Hepatocyte (in vitro differentiated cells): ENCODE measurements around the gene PSD. TPM values are rescaled to one million over a fixed set of nuclear protein-coding genes. Genes with fewer than 3 reads are reported as not detected.
"Not testable (repeated sequence)": the region's sequence is repeated elsewhere in the genome, so short reads cannot be mapped to it uniquely, and the experiment has no call there.

Experiments used
- DNase-seq: peaks from one replicate; pipeline ENCODE4 v3.0.0-alpha.2; 2016; ENCODE audit warnings: low spot score
- H2AFZ ChIP-seq: fragments of 200-600 bp; sonication (generic); 2 replicates; pipeline ENCODE4 v1.6.0; 2016; ENCODE audit warnings: antibody characterized with exemption, mild to moderate bottlenecking
- H3K27ac ChIP-seq: fragments of 200-600 bp; sonication (generic); 2 replicates; pipeline ENCODE4 v1.5.1; 2016; ENCODE audit warnings: mild to moderate bottlenecking
- H3K27me3 ChIP-seq: fragments of 200-600 bp; sonication (generic); 2 replicates; pipeline ENCODE4 v1.6.1; 2016
- H3K36me3 ChIP-seq: fragments of 200-600 bp; sonication (generic); replicated peaks from 2 replicates; pipeline ENCODE4 v1.5.1; 2016; ENCODE audit warnings: low read depth; ENCODE audit not compliant: insufficient read depth
- H3K4me1 ChIP-seq: fragments of 200-600 bp; sonication (generic); 2 replicates; pipeline ENCODE4 v1.5.1; 2016; ENCODE audit warnings: mild to moderate bottlenecking, moderate library complexity; ENCODE audit not compliant: insufficient read depth
- H3K4me2 ChIP-seq: fragments of 200-600 bp; sonication (generic); 2 replicates; pipeline ENCODE4 v1.6.0; 2016
- H3K4me3 ChIP-seq: fragments of 200-600 bp; sonication (generic); 2 replicates; pipeline ENCODE4 v1.5.1; 2016; ENCODE audit warnings: mild to moderate bottlenecking
- H3K79me2 ChIP-seq: fragments of 200-600 bp; sonication (generic); 2 replicates; pipeline ENCODE4 v1.6.0; 2017; ENCODE audit warnings: mild to moderate bottlenecking
- H3K9me2 ChIP-seq: fragments of 200-600 bp; sonication (generic); replicated peaks from 2 replicates; pipeline ENCODE4 v1.6.0; 2017; ENCODE audit warnings: mild to moderate bottlenecking; ENCODE audit not compliant: insufficient read depth
- H3K9me3 ChIP-seq: fragments of 200-600 bp; sonication (generic); 2 replicates; pipeline ENCODE4 v1.5.1; 2016; ENCODE audit warnings: low read depth, mild to moderate bottlenecking
- H4K20me1 ChIP-seq: fragments of 200-600 bp; sonication (generic); 2 replicates; pipeline ENCODE4 v1.6.0; 2016; ENCODE audit warnings: mild to moderate bottlenecking; ENCODE audit not compliant: insufficient read depth, poor library complexity, severe bottlenecking
- EZH2 ChIP-seq: fragments of 200-600 bp; sonication (generic); IDR thresholded peaks from 2 replicates; pipeline ENCODE4 v1.6.1; 2016; ENCODE audit warnings: antibody characterized with exemption, mild to moderate bottlenecking, borderline replicate concordance
- EZH2phosphoT487 ChIP-seq: fragments of 200-600 bp; sonication (generic); IDR thresholded peaks from one replicate; pipeline ENCODE4 v1.6.1; 2018; ENCODE audit warnings: antibody characterized with exemption, mild to moderate bottlenecking, low read depth, moderate library complexity; ENCODE audit not compliant: unreplicated experiment, severe bottlenecking
- WGBS: methylation state at CpG from one replicate; pipeline ENCODE4 v1.1.6; 2016; ENCODE audit warnings: low lambda C conversion rate; ENCODE audit errors: missing lambda C conversion rate; 5-methylcytosine and 5-hydroxymethylcytosine counted together
- polyA plus RNA-seq: library from polyadenylated mRNA; unstranded; fragments of >200 nt; fragmentation: Nextera tagmentation; extraction: Ambion mirVana; gene quantifications from 2 replicates; pipeline ENCODE4 v1.2.1, GENCODE V29; 2016
- total RNA-seq: library from RNA; depleted of rRNA; stranded (reverse); fragments of >200 nt; gene quantifications from 2 replicates; pipeline ENCODE4 v1.2.3, GENCODE V29; 2014
- TF ChIP-seq, protein P1 (sequence below): fragments of 200-600 bp; sonication (generic); IDR thresholded peaks from 2 replicates; pipeline ENCODE4 v1.5.1; 2016; ENCODE audit warnings: antibody characterized with exemption, mild to moderate bottlenecking; ENCODE audit not compliant: poor library complexity

PSD gene
- total and polyA plus RNA-seq, 2 experiments from 2014 or later = 13.1 to 20.1 TPM

DNA sequence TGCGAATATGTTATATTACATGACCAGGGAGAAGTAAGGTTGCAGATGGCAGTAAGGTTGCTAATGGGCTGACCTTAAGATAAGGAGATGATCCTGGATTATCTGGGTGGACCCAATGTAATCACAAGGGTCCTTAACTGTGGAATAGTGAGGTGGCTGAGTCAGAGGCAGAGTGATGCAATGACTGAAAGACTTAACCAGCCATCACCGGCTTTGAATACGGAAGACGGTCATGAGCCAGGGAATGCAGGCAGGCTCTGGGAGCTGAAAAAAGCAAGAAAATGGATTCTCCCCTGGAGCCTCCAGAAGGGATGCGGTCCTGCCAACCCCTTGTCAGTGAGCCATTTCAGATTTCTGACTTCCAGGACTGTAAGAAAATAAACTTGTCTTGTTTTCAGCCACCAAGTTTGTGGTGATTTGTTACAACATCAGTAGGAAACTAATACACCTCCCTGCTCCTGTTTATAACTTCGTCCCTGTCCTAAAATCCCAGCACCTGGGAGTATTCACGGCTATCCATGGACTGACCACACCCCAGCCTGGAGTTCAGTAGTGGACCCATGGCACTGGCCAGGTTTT, 37.4 kb upstream of the PSD start:
- peak; percentile 86 for DNase-seq
- Histone ChIP-seq H3K9me2 (no peaks in the 10 kb centered on the region), H3K27me3 (no peaks in the 10 kb centered on the region), H4K20me1 (no peaks in the 10 kb centered on the region), H3K36me3 (no peaks in the 10 kb centered on the region), H2AFZ (no peak overlapping the region), H3K4me3 (no peak overlapping the region), H3K4me2 (peak overlapping the region; percentile 29), H3K9me3 (no peaks in the 10 kb centered on the region), H3K4me1 (peaks cover 39% of the 10 kb centered on the region), H3K79me2 (peaks cover 16% of the 10 kb centered on the region), H3K27ac (peak overlapping the region; percentile 96)
- 39% methylated on average over 7 of the region's 7 CpGs for WGBS
- no peak for TF ChIP-seq EZH2phosphoT487
- TF ChIP-seq EZH2 = no peak
- TF ChIP-seq, protein P1, sequence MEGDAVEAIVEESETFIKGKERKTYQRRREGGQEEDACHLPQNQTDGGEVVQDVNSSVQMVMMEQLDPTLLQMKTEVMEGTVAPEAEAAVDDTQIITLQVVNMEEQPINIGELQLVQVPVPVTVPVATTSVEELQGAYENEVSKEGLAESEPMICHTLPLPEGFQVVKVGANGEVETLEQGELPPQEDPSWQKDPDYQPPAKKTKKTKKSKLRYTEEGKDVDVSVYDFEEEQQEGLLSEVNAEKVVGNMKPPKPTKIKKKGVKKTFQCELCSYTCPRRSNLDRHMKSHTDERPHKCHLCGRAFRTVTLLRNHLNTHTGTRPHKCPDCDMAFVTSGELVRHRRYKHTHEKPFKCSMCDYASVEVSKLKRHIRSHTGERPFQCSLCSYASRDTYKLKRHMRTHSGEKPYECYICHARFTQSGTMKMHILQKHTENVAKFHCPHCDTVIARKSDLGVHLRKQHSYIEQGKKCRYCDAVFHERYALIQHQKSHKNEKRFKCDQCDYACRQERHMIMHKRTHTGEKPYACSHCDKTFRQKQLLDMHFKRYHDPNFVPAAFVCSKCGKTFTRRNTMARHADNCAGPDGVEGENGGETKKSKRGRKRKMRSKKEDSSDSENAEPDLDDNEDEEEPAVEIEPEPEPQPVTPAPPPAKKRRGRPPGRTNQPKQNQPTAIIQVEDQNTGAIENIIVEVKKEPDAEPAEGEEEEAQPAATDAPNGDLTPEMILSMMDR = no peak

DNA sequence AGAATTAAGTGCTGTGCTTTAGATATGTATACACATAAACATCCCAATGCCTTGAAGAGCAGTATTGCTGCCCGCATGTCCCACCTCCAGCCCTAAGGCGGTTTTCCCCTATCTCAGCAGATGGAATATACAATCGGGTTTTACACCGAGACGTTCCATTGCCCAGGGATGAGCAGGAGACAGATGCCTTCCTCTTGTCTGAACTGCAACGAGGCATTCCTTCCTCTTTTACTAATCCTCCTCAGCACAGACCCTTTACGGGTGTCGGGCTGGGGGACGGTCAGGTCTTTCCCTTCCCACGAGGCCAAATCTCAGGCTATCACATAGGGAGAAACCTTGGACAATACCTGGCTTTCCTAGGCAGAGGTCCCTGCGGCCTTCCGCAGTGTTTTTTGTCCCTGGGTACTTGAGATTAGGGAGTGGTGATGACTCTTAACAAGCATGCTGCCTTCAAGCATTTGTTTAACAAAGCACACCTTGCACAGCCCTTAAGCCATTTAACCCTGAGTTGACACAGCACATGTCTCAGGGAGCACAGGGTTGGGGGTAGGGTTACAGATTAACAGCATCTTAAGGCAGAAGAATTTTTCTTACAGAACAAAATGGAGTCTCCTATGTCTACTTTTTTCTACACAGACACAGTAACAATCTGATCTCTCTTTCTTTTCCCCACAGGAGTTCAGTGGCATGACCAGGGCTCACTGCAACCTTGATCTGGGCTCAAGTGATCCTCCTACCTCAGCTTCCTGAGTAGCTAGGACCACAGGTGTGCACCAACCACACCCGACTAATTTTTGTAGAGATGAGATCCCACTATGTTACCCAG, 36.3 kb upstream of the PSD start:
- H3K4me1 ChIP-seq = peaks cover 39% of the 10 kb centered on the region
- not testable (repeated sequence) for H3K9me3 ChIP-seq, H2AFZ ChIP-seq, DNase-seq, H3K9me2 ChIP-seq, H3K4me2 ChIP-seq, H3K36me3 ChIP-seq, H3K27me3 ChIP-seq, H4K20me1 ChIP-seq, H3K4me3 ChIP-seq
- H3K27ac ChIP-seq = peak overlapping the region; percentile 96
- 34% methylated on average over 13 of the region's 13 CpGs for WGBS
- H3K79me2 ChIP-seq = peaks cover 16% of the 10 kb centered on the region

DNA sequence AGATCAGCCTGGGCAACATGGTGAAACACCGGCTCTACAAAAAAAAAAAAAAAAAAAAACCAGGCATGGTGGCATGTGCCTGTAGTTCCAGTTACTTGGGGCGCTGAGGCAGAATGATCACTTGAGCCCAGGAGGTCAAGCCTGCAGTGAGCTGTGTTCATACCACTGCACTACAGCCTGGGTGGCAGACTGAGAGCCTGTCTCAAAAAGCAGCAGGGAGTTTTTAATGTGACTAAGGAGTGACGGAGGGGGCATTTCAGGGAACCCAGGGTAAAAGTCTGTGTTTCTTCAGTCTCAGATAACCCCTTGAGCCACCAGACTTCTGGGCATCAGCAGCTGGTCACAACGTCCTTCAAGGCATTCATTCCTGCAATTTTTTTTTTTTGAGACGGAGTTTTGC, 34.9 kb upstream of the PSD start:
- no peaks in the 10 kb centered on the region for H3K9me2 ChIP-seq
- no peaks in the 10 kb centered on the region for H3K36me3 ChIP-seq
- WGBS = 60% methylated on average over 5 of the region's 5 CpGs
- H3K9me3 ChIP-seq = no peaks in the 10 kb centered on the region
- H2AFZ ChIP-seq = no peak overlapping the region
- peaks cover 19% of the 10 kb centered on the region for H3K79me2 ChIP-seq
- no peak for DNase-seq
- no peak overlapping the region for H3K4me3 ChIP-seq
- H3K27ac ChIP-seq = peak overlapping the region; percentile 96
- H3K27me3 ChIP-seq = no peaks in the 10 kb centered on the region
- H3K4me1 ChIP-seq = peaks cover 38% of the 10 kb centered on the region
- H4K20me1 ChIP-seq = no peaks in the 10 kb centered on the region
- no peak overlapping the region for H3K4me2 ChIP-seq
- TF ChIP-seq EZH2phosphoT487 = no peak
- no peak for TF ChIP-seq EZH2
- TF ChIP-seq, protein P1 = no peak

DNA sequence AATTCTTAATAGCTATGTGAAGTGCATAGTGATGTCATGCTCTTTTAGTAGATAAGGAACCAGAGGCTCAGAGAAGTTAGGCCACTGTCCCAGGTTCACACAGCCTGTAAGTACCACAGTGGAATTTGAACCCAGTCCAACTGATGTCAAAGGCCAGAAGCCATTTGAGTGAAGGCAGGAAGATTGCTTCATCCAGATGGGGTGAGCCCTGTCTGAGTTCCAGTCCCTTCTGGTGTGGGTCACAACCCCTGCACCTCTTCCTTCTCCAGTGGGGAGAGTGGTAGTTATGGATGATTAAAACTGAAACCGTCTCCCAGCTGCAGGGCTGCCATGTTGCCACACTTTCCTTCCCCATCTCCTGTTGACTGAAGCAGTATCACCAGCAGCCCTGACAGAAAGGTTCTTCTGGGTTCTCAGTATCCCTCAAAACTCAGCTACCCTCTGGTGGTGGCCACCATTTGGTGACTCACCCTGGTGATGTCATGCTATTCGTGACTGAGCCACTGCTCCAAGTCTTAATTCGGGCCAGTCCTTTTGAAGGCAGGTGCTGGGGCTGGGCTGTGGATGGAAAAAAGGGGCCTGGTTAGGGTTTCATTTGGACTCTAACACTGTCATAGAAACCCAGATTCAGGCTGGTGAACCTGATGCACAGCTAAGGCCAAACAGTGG, 34.2 kb upstream of the PSD start:
- no peak for TF ChIP-seq EZH2phosphoT487
- TF ChIP-seq, protein P1 = no peak
- no peak for TF ChIP-seq EZH2
- no peak overlapping the region for H3K4me3 ChIP-seq
- peak; percentile 48 for DNase-seq
- no peaks in the 10 kb centered on the region for H3K36me3 ChIP-seq
- WGBS = 76% methylated on average over 3 of the region's 3 CpGs
- H3K27ac ChIP-seq = peak overlapping the region; percentile 96
- no peaks in the 10 kb centered on the region for H3K27me3 ChIP-seq
- H3K9me3 ChIP-seq = no peaks in the 10 kb centered on the region
- H3K79me2 ChIP-seq = peaks cover 19% of the 10 kb centered on the region
- no peak overlapping the region for H2AFZ ChIP-seq
- H3K4me2 ChIP-seq = no peak overlapping the region
- H3K4me1 ChIP-seq = peaks cover 35% of the 10 kb centered on the region
- no peaks in the 10 kb centered on the region for H4K20me1 ChIP-seq
- H3K9me2 ChIP-seq = no peaks in the 10 kb centered on the region
